SK-N-MC (cell line): ENCODE results near the gene PGBD1.

Experiments
- EZH2 ChIP-seq: fragments of 200-600 bp; sonication (generic); IDR thresholded peaks from one replicate; pipeline ENCODE4 v1.6.1; 2017; ENCODE audit warnings: antibody characterized with exemption
- POLR2AphosphoS5 ChIP-seq: IDR thresholded peaks from 2 replicates; pipeline ENCODE4 v1.6.1; 2012; ENCODE audit warnings: mild to moderate bottlenecking, low read depth, low read length, borderline replicate concordance

DNA sequence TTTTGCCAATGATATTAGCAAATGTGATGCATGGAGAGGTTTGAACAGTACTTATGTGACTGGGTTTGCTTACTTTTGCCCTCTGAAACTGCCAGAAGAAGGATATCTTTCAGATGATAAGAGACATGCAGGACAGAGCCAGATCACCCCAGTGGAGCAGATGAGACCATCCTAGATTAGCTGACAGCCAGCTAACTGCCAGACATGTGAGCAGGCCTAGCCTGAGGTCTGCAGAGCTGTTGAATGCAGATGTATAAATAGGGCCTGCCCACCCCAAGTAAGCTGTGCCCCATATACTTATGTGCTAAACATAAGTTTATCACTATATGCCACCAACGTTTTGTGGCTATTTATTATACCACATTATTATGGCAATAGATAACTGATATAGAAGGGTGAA lies 48.7 kb downstream of the PGBD1 start:
- TF ChIP-seq POLR2AphosphoS5 (no peak), EZH2 (no peak)
